Measurements from ENCODE around the gene ARID1B.
A peak's percentile ranks its signal among the peaks of the same experiment; 100 is the strongest.

ARID1B gene

GRCh38 chr6:156774863-156775405, 2.2 kb upstream of the ARID1B start:
- no peak for DNase-seq

GRCh38 chr6:156775717-156776116, 1.5 kb upstream of the ARID1B start:
- DNase-seq, result no peak

- no peak for DNase-seq
Observed at GRCh38 chr6:156776470-156776839, 723 bp upstream of the ARID1B start.

- DNase-seq, result no peak
Observed at GRCh38 chr6:156777577-156778453, 637 bp downstream of the ARID1B start.

- DNase-seq, result no peak
Observed at GRCh38 chr6:156778454-156779205, 1.5 kb downstream of the ARID1B start.

GRCh38 chr6:156779206-156780094, 2.3 kb downstream of the ARID1B start:
- no peak for DNase-seq

- DNase-seq, result peak; percentile 84
Observed at GRCh38 chr6:156780102-156780641, 3.0 kb downstream of the ARID1B start.

- DNase-seq, result no peak
Observed at GRCh38 chr6:156780962-156781853, 4.0 kb downstream of the ARID1B start.

GRCh38 chr6:156781861-156782631, 4.9 kb downstream of the ARID1B start:
- DNase-seq, result no peak

GRCh38 chr6:156782691-156783320, 5.6 kb downstream of the ARID1B start:
- DNase-seq, result no peak

GRCh38 chr6:156783958-156784357, 6.8 kb downstream of the ARID1B start:
- no peak for DNase-seq

- no peak for DNase-seq
Observed at GRCh38 chr6:156786652-156787051, 9.5 kb downstream of the ARID1B start.

GRCh38 chr6:156787569-156788492, 10.7 kb downstream of the ARID1B start:
- DNase-seq, result no peak

GRCh38 chr6:156789081-156789943, 12.1 kb downstream of the ARID1B start:
- no peak for DNase-seq

- DNase-seq, result no peak
Observed at GRCh38 chr6:156790711-156791319, 13.6 kb downstream of the ARID1B start.

- no peak for DNase-seq
Observed at GRCh38 chr6:156791320-156791850, 14.2 kb downstream of the ARID1B start.

- no peak for DNase-seq
Observed at GRCh38 chr6:156793200-156793599, 16.0 kb downstream of the ARID1B start.
